Hepatocyte (in vitro differentiated cells): ENCODE data around the gene HCN3. TPM values are rescaled to one million over a fixed set of nuclear protein-coding genes. Genes with fewer than 3 reads are reported as not detected.

ENCODE experiments used
- DNase-seq: peaks from one replicate; pipeline ENCODE4 v3.0.0-alpha.2; 2016; ENCODE audit warnings: low spot score
- H2AFZ ChIP-seq: fragments of 200-600 bp; sonication (generic); 2 replicates; pipeline ENCODE4 v1.6.0; 2016; ENCODE audit warnings: antibody characterized with exemption, mild to moderate bottlenecking
- H3K27ac ChIP-seq: fragments of 200-600 bp; sonication (generic); 2 replicates; pipeline ENCODE4 v1.5.1; 2016; ENCODE audit warnings: mild to moderate bottlenecking
- H3K27me3 ChIP-seq: fragments of 200-600 bp; sonication (generic); 2 replicates; pipeline ENCODE4 v1.6.1; 2016
- H3K36me3 ChIP-seq: fragments of 200-600 bp; sonication (generic); replicated peaks from 2 replicates; pipeline ENCODE4 v1.5.1; 2016; ENCODE audit warnings: low read depth; ENCODE audit not compliant: insufficient read depth
- H3K4me1 ChIP-seq: fragments of 200-600 bp; sonication (generic); 2 replicates; pipeline ENCODE4 v1.5.1; 2016; ENCODE audit warnings: mild to moderate bottlenecking, moderate library complexity; ENCODE audit not compliant: insufficient read depth
- H3K4me2 ChIP-seq: fragments of 200-600 bp; sonication (generic); 2 replicates; pipeline ENCODE4 v1.6.0; 2016
- H3K4me3 ChIP-seq: fragments of 200-600 bp; sonication (generic); 2 replicates; pipeline ENCODE4 v1.5.1; 2016; ENCODE audit warnings: mild to moderate bottlenecking
- H3K79me2 ChIP-seq: fragments of 200-600 bp; sonication (generic); 2 replicates; pipeline ENCODE4 v1.6.0; 2017; ENCODE audit warnings: mild to moderate bottlenecking
- H3K9me2 ChIP-seq: fragments of 200-600 bp; sonication (generic); replicated peaks from 2 replicates; pipeline ENCODE4 v1.6.0; 2017; ENCODE audit warnings: mild to moderate bottlenecking; ENCODE audit not compliant: insufficient read depth
- H3K9me3 ChIP-seq: fragments of 200-600 bp; sonication (generic); 2 replicates; pipeline ENCODE4 v1.5.1; 2016; ENCODE audit warnings: low read depth, mild to moderate bottlenecking
- H4K20me1 ChIP-seq: fragments of 200-600 bp; sonication (generic); 2 replicates; pipeline ENCODE4 v1.6.0; 2016; ENCODE audit warnings: mild to moderate bottlenecking; ENCODE audit not compliant: insufficient read depth, poor library complexity, severe bottlenecking
- EZH2 ChIP-seq: fragments of 200-600 bp; sonication (generic); IDR thresholded peaks from 2 replicates; pipeline ENCODE4 v1.6.1; 2016; ENCODE audit warnings: antibody characterized with exemption, mild to moderate bottlenecking, borderline replicate concordance
- EZH2phosphoT487 ChIP-seq: fragments of 200-600 bp; sonication (generic); IDR thresholded peaks from one replicate; pipeline ENCODE4 v1.6.1; 2018; ENCODE audit warnings: antibody characterized with exemption, mild to moderate bottlenecking, low read depth, moderate library complexity; ENCODE audit not compliant: unreplicated experiment, severe bottlenecking
- WGBS: methylation state at CpG from one replicate; pipeline ENCODE4 v1.1.6; 2016; ENCODE audit warnings: low lambda C conversion rate; ENCODE audit errors: missing lambda C conversion rate; 5-methylcytosine and 5-hydroxymethylcytosine counted together
- polyA plus RNA-seq: library from polyadenylated mRNA; unstranded; fragments of >200 nt; fragmentation: Nextera tagmentation; extraction: Ambion mirVana; gene quantifications from 2 replicates; pipeline ENCODE4 v1.2.1, GENCODE V29; 2016
- total RNA-seq: library from RNA; depleted of rRNA; stranded (reverse); fragments of >200 nt; gene quantifications from 2 replicates; pipeline ENCODE4 v1.2.3, GENCODE V29; 2014
- TF ChIP-seq, protein P1 (sequence below): fragments of 200-600 bp; sonication (generic); IDR thresholded peaks from 2 replicates; pipeline ENCODE4 v1.5.1; 2016; ENCODE audit warnings: antibody characterized with exemption, mild to moderate bottlenecking; ENCODE audit not compliant: poor library complexity

Gene HCN3
- total and polyA plus RNA-seq, 2 experiments from 2014 or later = 4.3 to 5.6 TPM

GRCh38 chr1:155282488-155283091 is 5.3 kb downstream of the HCN3 start:
- Histone ChIP-seq H3K79me2 (no peaks in the 10 kb centered on the region), H3K36me3 (no peaks in the 10 kb centered on the region), H3K27me3 (no peaks in the 10 kb centered on the region), H3K9me2 (no peaks in the 10 kb centered on the region), H3K4me1 (peaks cover 4% of the 10 kb centered on the region), H3K9me3 (no peaks in the 10 kb centered on the region), H4K20me1 (no peaks in the 10 kb centered on the region), H3K27ac (no peak overlapping the region), H3K4me2 (no peak overlapping the region), H3K4me3 (no peak overlapping the region), H2AFZ (no peak overlapping the region)
- no peak for DNase-seq
- 97% methylated on average over 27 of the region's 29 CpGs for WGBS
- no peak for TF ChIP-seq EZH2phosphoT487

GRCh38 chr1:155284476-155284875 is 7.2 kb downstream of the HCN3 start:
- no peaks in the 10 kb centered on the region for H3K4me1 ChIP-seq
- H3K36me3 ChIP-seq = no peaks in the 10 kb centered on the region
- H3K79me2 ChIP-seq = no peaks in the 10 kb centered on the region
- no peak overlapping the region for H2AFZ ChIP-seq
- H3K27me3 ChIP-seq = no peaks in the 10 kb centered on the region
- H3K27ac ChIP-seq = no peak overlapping the region
- no peaks in the 10 kb centered on the region for H3K9me2 ChIP-seq
- no peak overlapping the region for H3K4me2 ChIP-seq
- H4K20me1 ChIP-seq = no peaks in the 10 kb centered on the region
- no peak overlapping the region for H3K4me3 ChIP-seq
- 95% methylated on average over 12 of the region's 12 CpGs for WGBS
- no peaks in the 10 kb centered on the region for H3K9me3 ChIP-seq
- TF ChIP-seq EZH2 = no peak
- no peak for TF ChIP-seq EZH2phosphoT487
- TF ChIP-seq, protein P1, sequence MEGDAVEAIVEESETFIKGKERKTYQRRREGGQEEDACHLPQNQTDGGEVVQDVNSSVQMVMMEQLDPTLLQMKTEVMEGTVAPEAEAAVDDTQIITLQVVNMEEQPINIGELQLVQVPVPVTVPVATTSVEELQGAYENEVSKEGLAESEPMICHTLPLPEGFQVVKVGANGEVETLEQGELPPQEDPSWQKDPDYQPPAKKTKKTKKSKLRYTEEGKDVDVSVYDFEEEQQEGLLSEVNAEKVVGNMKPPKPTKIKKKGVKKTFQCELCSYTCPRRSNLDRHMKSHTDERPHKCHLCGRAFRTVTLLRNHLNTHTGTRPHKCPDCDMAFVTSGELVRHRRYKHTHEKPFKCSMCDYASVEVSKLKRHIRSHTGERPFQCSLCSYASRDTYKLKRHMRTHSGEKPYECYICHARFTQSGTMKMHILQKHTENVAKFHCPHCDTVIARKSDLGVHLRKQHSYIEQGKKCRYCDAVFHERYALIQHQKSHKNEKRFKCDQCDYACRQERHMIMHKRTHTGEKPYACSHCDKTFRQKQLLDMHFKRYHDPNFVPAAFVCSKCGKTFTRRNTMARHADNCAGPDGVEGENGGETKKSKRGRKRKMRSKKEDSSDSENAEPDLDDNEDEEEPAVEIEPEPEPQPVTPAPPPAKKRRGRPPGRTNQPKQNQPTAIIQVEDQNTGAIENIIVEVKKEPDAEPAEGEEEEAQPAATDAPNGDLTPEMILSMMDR = no peak
- DNase-seq = no peak

DNA sequence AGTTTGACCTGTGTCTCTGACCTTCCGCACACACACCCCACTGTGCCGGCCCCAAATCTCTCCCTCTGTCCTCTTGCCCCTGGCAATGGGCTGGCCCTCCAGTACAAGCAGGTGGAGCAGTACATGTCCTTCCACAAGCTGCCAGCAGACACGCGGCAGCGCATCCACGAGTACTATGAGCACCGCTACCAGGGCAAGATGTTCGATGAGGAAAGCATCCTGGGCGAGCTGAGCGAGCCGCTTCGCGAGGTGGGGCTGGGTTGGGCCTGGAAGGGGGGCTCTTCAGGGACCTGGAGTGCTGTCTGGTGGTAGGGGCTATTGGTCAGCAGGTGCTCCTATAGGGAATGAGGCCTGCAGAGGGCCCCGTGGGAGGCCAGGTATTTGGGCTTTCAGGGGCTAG is 7.8 kb downstream of the HCN3 start:
- H3K4me3 ChIP-seq = no peak overlapping the region
- no peaks in the 10 kb centered on the region for H4K20me1 ChIP-seq
- H3K9me3 ChIP-seq = no peaks in the 10 kb centered on the region
- H3K79me2 ChIP-seq = no peaks in the 10 kb centered on the region
- H3K4me1 ChIP-seq = no peaks in the 10 kb centered on the region
- no peaks in the 10 kb centered on the region for H3K36me3 ChIP-seq
- no peak overlapping the region for H2AFZ ChIP-seq
- WGBS = 96% methylated on average over 14 of the region's 14 CpGs
- no peak for TF ChIP-seq EZH2phosphoT487
- TF ChIP-seq EZH2 = no peak
- TF ChIP-seq, protein P1 = no peak
- no peak overlapping the region for H3K4me2 ChIP-seq
- DNase-seq = no peak
- no peaks in the 10 kb centered on the region for H3K9me2 ChIP-seq
- no peaks in the 10 kb centered on the region for H3K27me3 ChIP-seq
- no peak overlapping the region for H3K27ac ChIP-seq

- H2AFZ ChIP-seq = no peak overlapping the region
- no peak overlapping the region for H3K4me2 ChIP-seq
- no peak overlapping the region for H3K4me3 ChIP-seq
- H3K9me2 ChIP-seq = no peaks in the 10 kb centered on the region
- no peaks in the 10 kb centered on the region for H4K20me1 ChIP-seq
- TF ChIP-seq EZH2phosphoT487 (no peak), EZH2 (no peak)
- TF ChIP-seq, protein P1 = no peak
- H3K4me1 ChIP-seq = no peaks in the 10 kb centered on the region
- H3K9me3 ChIP-seq = no peaks in the 10 kb centered on the region
- DNase-seq = no peak
- no peaks in the 10 kb centered on the region for H3K27me3 ChIP-seq
- no peak overlapping the region for H3K27ac ChIP-seq
- H3K79me2 ChIP-seq = no peaks in the 10 kb centered on the region
- no peaks in the 10 kb centered on the region for H3K36me3 ChIP-seq
- 90% methylated on average over 18 of the region's 18 CpGs for WGBS
Observed at GRCh38 chr1:155285631-155286044, 8.4 kb downstream of the HCN3 start.
